ENCODE results near the gene KNG1.

DNA sequence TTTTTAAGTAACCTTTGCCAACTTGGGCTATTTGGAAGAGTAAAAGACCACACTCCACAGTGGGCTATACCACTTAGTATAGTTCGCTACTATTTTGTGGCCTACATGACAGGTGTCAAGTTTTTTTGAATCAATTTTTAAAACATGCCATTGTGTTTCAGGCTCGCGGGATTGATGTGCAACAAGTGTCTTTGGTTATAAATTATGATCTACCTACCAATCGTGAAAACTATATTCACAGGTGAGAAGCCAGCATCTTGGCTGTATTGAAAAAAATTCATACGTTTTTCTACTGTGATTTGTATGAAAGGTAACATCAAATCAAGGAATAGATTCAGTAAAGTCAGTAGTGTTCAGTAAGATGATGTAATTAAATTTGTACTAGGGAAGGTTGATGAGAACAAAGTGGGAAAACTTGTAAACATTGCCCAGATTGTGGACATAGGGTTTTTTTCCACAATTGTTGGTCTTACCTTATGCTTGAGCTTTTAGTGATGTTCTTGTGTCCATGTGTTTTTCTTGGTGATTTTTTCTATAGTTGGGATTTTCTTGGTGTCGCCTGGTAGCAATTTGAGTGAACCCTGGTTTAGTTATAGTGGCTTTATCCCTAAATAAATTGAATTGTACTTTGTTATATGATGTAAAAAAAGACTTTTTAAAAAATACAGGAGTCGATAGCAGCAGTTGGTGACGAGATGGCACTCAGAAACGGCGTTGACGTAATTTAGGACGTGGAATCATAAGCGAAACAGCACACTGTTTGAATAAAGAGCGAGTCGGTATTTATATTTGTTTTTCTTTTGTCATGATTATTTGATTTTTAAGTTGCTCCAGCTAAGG lies 70.7 kb downstream of the KNG1 start:
- TF ChIP-seq, protein P1, sequence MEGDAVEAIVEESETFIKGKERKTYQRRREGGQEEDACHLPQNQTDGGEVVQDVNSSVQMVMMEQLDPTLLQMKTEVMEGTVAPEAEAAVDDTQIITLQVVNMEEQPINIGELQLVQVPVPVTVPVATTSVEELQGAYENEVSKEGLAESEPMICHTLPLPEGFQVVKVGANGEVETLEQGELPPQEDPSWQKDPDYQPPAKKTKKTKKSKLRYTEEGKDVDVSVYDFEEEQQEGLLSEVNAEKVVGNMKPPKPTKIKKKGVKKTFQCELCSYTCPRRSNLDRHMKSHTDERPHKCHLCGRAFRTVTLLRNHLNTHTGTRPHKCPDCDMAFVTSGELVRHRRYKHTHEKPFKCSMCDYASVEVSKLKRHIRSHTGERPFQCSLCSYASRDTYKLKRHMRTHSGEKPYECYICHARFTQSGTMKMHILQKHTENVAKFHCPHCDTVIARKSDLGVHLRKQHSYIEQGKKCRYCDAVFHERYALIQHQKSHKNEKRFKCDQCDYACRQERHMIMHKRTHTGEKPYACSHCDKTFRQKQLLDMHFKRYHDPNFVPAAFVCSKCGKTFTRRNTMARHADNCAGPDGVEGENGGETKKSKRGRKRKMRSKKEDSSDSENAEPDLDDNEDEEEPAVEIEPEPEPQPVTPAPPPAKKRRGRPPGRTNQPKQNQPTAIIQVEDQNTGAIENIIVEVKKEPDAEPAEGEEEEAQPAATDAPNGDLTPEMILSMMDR (IDR thresholded peaks at IDR 0.05; ENCODE audit: insufficient read depth, low read length): no peak
- no peak; the same call in 1 of the 2 replicates for TF ChIP-seq POLR2AphosphoS5 (IDR thresholded peaks at IDR 0.05; ENCODE audit: low read depth)
- TF ChIP-seq GABPA (IDR thresholded peaks at IDR 0.05; ENCODE audit: low read depth): no peak

Measured in HL-60 (cell line).